Vagina (tissue), 2 donors: ENCODE data around the gene ZNF595.

ENCODE experiments used
- POLR2A ChIP-seq, 2 donors: fragments of 450-650 bp; IDR thresholded peaks; one replicate each; pipeline ENCODE4 v1.6.1; 2017; ENCODE audit warnings: antibody characterized with exemption in 2 of 2, mild to moderate bottlenecking in 2 of 2, moderate library complexity in 2 of 2
- POLR2AphosphoS5 ChIP-seq, 2 donors: sonication (generic); formaldehyde crosslinking; IDR thresholded peaks; one replicate each; pipeline ENCODE4 v1.9.0; 2017; ENCODE audit warnings: antibody characterized with exemption in 2 of 2, mild to moderate bottlenecking in 2 of 2, low read depth in 1 of 2; ENCODE audit not compliant: insufficient read depth in 1 of 2
- TF ChIP-seq, protein P1 (sequence below), 3 experiments: fragments of 450-650 bp in 2 of 3; fragments of 200-600 bp in 1 of 3; sonication (generic) in 1 of 3; IDR thresholded peaks; one replicate each; pipeline ENCODE4 v1.5.1; 2017 to 2019; ENCODE audit warnings: antibody characterized with exemption in 3 of 3, mild to moderate bottlenecking in 2 of 3, moderate library complexity in 2 of 3

DNA sequence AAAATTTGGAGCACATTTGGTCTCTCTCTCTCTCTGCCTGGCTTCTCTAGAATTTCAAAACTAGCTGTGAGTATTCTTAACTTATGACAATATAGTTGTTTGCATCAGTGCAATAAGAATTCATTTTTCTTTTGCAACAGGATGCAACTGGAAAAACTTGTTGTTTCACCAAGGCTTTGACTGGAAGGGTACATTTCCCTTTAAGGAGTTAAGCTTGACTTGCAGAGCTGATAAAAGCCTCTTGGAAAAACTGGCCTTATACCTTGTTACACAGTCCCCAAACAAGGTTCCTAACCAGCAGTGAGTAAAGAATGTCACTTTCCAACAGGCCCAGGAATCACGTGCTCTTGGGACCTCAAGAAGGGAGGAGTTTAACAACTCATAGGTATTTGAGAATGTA lies 45.3 kb downstream of the ZNF595 start:
- TF ChIP-seq, protein P1, sequence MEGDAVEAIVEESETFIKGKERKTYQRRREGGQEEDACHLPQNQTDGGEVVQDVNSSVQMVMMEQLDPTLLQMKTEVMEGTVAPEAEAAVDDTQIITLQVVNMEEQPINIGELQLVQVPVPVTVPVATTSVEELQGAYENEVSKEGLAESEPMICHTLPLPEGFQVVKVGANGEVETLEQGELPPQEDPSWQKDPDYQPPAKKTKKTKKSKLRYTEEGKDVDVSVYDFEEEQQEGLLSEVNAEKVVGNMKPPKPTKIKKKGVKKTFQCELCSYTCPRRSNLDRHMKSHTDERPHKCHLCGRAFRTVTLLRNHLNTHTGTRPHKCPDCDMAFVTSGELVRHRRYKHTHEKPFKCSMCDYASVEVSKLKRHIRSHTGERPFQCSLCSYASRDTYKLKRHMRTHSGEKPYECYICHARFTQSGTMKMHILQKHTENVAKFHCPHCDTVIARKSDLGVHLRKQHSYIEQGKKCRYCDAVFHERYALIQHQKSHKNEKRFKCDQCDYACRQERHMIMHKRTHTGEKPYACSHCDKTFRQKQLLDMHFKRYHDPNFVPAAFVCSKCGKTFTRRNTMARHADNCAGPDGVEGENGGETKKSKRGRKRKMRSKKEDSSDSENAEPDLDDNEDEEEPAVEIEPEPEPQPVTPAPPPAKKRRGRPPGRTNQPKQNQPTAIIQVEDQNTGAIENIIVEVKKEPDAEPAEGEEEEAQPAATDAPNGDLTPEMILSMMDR (IDR thresholded peaks at IDR 0.05): no peak
- no peak for TF ChIP-seq POLR2AphosphoS5 (IDR thresholded peaks at IDR 0.05; ENCODE audit: insufficient read depth in 1 of 2, low read depth in 1 of 2)
- no peak for TF ChIP-seq POLR2A (IDR thresholded peaks at IDR 0.05)
